Measurements from ENCODE around the gene ELOB.

DNA sequence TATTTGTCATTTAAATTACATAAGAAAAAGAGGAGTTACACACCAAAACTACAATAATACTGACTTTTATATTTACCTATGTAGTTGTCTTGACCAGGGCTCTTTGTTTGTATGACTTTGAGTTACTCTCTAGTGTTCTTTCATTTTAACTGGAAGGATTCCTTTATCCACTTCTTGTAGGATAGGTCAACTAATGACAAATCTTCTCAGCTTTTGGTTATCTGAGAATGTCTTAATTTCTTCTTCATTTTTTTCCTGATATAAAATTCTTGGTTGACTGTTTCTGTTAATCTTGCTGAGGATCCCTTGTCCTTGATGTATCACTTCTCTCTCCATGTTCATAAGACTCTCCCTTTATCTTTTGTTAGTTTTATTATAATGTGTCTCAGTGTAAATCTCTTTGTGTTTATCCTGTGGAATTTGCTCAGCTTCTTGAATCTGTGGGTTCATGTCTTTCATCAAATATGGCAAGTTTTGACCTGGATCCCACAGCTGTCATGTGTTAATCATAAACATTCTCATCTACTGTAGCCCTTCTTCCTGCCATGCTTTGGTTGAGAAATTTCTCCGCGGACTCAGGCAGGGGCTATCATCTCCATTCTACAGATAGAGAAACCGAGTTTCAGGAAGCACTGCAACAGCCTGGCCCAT is 26.6 kb upstream of the ELOB start:
- TF ChIP-seq, protein P1, sequence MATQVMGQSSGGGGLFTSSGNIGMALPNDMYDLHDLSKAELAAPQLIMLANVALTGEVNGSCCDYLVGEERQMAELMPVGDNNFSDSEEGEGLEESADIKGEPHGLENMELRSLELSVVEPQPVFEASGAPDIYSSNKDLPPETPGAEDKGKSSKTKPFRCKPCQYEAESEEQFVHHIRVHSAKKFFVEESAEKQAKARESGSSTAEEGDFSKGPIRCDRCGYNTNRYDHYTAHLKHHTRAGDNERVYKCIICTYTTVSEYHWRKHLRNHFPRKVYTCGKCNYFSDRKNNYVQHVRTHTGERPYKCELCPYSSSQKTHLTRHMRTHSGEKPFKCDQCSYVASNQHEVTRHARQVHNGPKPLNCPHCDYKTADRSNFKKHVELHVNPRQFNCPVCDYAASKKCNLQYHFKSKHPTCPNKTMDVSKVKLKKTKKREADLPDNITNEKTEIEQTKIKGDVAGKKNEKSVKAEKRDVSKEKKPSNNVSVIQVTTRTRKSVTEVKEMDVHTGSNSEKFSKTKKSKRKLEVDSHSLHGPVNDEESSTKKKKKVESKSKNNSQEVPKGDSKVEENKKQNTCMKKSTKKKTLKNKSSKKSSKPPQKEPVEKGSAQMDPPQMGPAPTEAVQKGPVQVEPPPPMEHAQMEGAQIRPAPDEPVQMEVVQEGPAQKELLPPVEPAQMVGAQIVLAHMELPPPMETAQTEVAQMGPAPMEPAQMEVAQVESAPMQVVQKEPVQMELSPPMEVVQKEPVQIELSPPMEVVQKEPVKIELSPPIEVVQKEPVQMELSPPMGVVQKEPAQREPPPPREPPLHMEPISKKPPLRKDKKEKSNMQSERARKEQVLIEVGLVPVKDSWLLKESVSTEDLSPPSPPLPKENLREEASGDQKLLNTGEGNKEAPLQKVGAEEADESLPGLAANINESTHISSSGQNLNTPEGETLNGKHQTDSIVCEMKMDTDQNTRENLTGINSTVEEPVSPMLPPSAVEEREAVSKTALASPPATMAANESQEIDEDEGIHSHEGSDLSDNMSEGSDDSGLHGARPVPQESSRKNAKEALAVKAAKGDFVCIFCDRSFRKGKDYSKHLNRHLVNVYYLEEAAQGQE (IDR thresholded peaks at IDR 0.05; ENCODE audit: insufficient read depth in 1 of 2, low read depth in 2 of 2, low read length in 2 of 2): no peak
- TF ChIP-seq POLR2AphosphoS5 (IDR thresholded peaks at IDR 0.05; ENCODE audit: low read depth, low read length) (no peak), SIN3A (IDR thresholded peaks at IDR 0.05; ENCODE audit: borderline replicate concordance, insufficient read depth, low read length) (no peak), TAF1 (IDR thresholded peaks at IDR 0.05; ENCODE audit: borderline replicate concordance, insufficient read depth, low read length) (no peak)
